Measurements from ENCODE around the gene CHURC1.

CHURC1 gene

GRCh38 chr14:64935508-64935907, 21.3 kb downstream of the CHURC1 start:
- no peak overlapping the region for H3K4me3 ChIP-seq (replicated peaks; ENCODE audit: low read depth, low read length)
- TF ChIP-seq CTCF (IDR thresholded peaks at IDR 0.05; ENCODE audit: low read depth, low read length, missing control alignments) = no peak
- no peak for DNase-seq (ENCODE audit: extremely low read depth, low read depth)

GRCh38 chr14:64937171-64937820, 23.0 kb downstream of the CHURC1 start:
- no peak overlapping the region for H3K4me3 ChIP-seq (replicated peaks; ENCODE audit: low read depth, low read length)
- no peak for TF ChIP-seq CTCF (IDR thresholded peaks at IDR 0.05; ENCODE audit: low read depth, low read length, missing control alignments)

GRCh38 chr14:64937821-64938193, 23.6 kb downstream of the CHURC1 start:
- peak; percentile 17 for TF ChIP-seq CTCF (IDR thresholded peaks at IDR 0.05; ENCODE audit: low read depth, low read length, missing control alignments)
- DNase-seq (ENCODE audit: extremely low read depth, low read depth) = no peak
- H3K4me3 ChIP-seq (replicated peaks; ENCODE audit: low read depth, low read length) = no peak overlapping the region

More at GRCh38 chr14:64937171-64937820, 23.0 kb downstream of the CHURC1 start:
- DNase-seq (ENCODE audit: extremely low read depth, low read depth) = no peak

- no peak overlapping the region for H3K4me3 ChIP-seq (replicated peaks; ENCODE audit: low read depth, low read length)
- no peak for TF ChIP-seq CTCF (IDR thresholded peaks at IDR 0.05; ENCODE audit: low read depth, low read length, missing control alignments)
- DNase-seq (ENCODE audit: extremely low read depth, low read depth) = no peak
Measured at GRCh38 chr14:64938972-64939816, 24.9 kb downstream of the CHURC1 start.

- TF ChIP-seq CTCF (IDR thresholded peaks at IDR 0.05; ENCODE audit: low read depth, low read length, missing control alignments) = no peak
- no peak overlapping the region for H3K4me3 ChIP-seq (replicated peaks; ENCODE audit: low read depth, low read length)
- no peak for DNase-seq (ENCODE audit: extremely low read depth, low read depth)
Measured at GRCh38 chr14:64939817-64940190, 25.5 kb downstream of the CHURC1 start.

- TF ChIP-seq CTCF (IDR thresholded peaks at IDR 0.05; ENCODE audit: low read depth, low read length, missing control alignments) = no peak
- H3K4me3 ChIP-seq (replicated peaks; ENCODE audit: low read depth, low read length) = no peak overlapping the region
- DNase-seq (ENCODE audit: extremely low read depth, low read depth) = no peak
Measured at GRCh38 chr14:64940336-64940910, 26.2 kb downstream of the CHURC1 start.

Data from HFF-Myc (cell line).